IMR-90 (cell line): ENCODE measurements around the gene FOXR1. TPM values are rescaled to one million over a fixed set of nuclear protein-coding genes. Genes with fewer than 3 reads are reported as not detected.
A peak's percentile ranks its signal among the peaks of the same experiment; 100 is the strongest.

Experiments used
- ATAC-seq: fragments of 200-7000 bp; cut with Tn5 transposase; 2 replicates; pipeline ENCODE4 v1.9.1; 2020; ENCODE audit warnings: low read depth, mild to moderate bottlenecking, moderate library complexity
- BruUV-seq: library from RNA; stranded (reverse); fragments of 400-500 nt; replicated peaks from 2 replicates; lab custom pipeline; 2021; lab: Mats Ljungman, UMichigan
- CTCF ChIA-PET: fragments of 300-600 bp; formaldehyde crosslinking; extraction: SDS; loops from one replicate; lab custom pipeline; 2021; ENCODE audit warnings: antibody characterized with exemption; lab: Yijun Ruan, JAX
- POLR2A ChIA-PET: fragments of 300-600 bp; sonication (Branson Sonifier 250); formaldehyde crosslinking; loops from one replicate; lab custom pipeline; 2022; ENCODE audit warnings: antibody characterized with exemption; ENCODE audit not compliant: unreplicated experiment; lab: Charles Lee
- DNase-seq: peaks from one replicate; pipeline ENCODE4 v3.0.0; 2013
- H2AFZ ChIP-seq: replicated peaks from 2 replicates; pipeline ENCODE3; 2013; ENCODE audit warnings: low read length, mild to moderate bottlenecking; ENCODE audit not compliant: poor library complexity
- H2AK5ac ChIP-seq: 2 replicates; pipeline ENCODE4 v1.6.1; 2013; ENCODE audit warnings: low read depth, low read length, inconsistent platforms
- H2AK9ac ChIP-seq: replicated peaks from 2 replicates; pipeline ENCODE3; 2013; ENCODE audit warnings: mild to moderate bottlenecking, low read depth, low read length, moderate library complexity; ENCODE audit not compliant: poor library complexity
- H2BK120ac ChIP-seq: 2 replicates; pipeline ENCODE4 v1.6.1; 2013; ENCODE audit warnings: low read depth, low read length, inconsistent platforms
- H2BK15ac ChIP-seq: 3 replicates; pipeline ENCODE4 v1.6.1; 2013; ENCODE audit warnings: low read depth, low read length, inconsistent platforms
- H2BK20ac ChIP-seq: 2 replicates; pipeline ENCODE4 v1.6.1; 2013; ENCODE audit warnings: low read depth, mild to moderate bottlenecking, inconsistent platforms, low read length, moderate library complexity
- H2BK5ac ChIP-seq: 2 replicates; pipeline ENCODE4 v1.6.1; 2013; ENCODE audit warnings: mild to moderate bottlenecking, low read depth, low read length, inconsistent platforms; ENCODE audit not compliant: poor library complexity, severe bottlenecking
- H3K14ac ChIP-seq: replicated peaks from 2 replicates; pipeline ENCODE4 v1.6.1; 2013; ENCODE audit warnings: low read depth, low read length, inconsistent platforms
- H3K18ac ChIP-seq: 2 replicates; pipeline ENCODE4 v1.6.1; 2013; ENCODE audit warnings: low read depth, low read length, control low read depth
- H3K23ac ChIP-seq: 2 replicates; pipeline ENCODE4 v1.6.1; 2013; ENCODE audit warnings: low read depth, low read length, inconsistent platforms
- H3K27ac ChIP-seq: 2 replicates; pipeline ENCODE4 v1.5.1; 2013; ENCODE audit warnings: mild to moderate bottlenecking, control low read depth, low read length; ENCODE audit not compliant: insufficient read depth
- H3K27me3 ChIP-seq: 2 replicates; pipeline ENCODE4 v1.6.1; 2013; ENCODE audit warnings: low read length; ENCODE audit not compliant: control insufficient read depth, insufficient read depth
- H3K36me3 ChIP-seq: 2 replicates; pipeline ENCODE4 v1.6.1; 2013; ENCODE audit warnings: low read length, mixed read lengths; ENCODE audit not compliant: control insufficient read depth, insufficient read depth
- H3K4ac ChIP-seq: 2 replicates; pipeline ENCODE4 v1.6.1; 2013; ENCODE audit warnings: low read depth, low read length, inconsistent platforms
- H3K4me1 ChIP-seq: 2 replicates; pipeline ENCODE4 v1.6.1; 2013; ENCODE audit warnings: low read length, mixed read lengths; ENCODE audit not compliant: control insufficient read depth, insufficient read depth
- H3K4me2 ChIP-seq: 2 replicates; pipeline ENCODE4 v1.6.1; 2013; ENCODE audit warnings: low read depth, mild to moderate bottlenecking, control low read depth, low read length, moderate library complexity
- H3K4me3 ChIP-seq: 2 replicates; pipeline ENCODE4 v1.5.1; 2013; ENCODE audit warnings: low read depth, mild to moderate bottlenecking, control low read depth, low read length, moderate library complexity; ENCODE audit not compliant: insufficient read depth
- H3K56ac ChIP-seq: 2 replicates; pipeline ENCODE4 v1.6.1; 2013; ENCODE audit warnings: low read length, inconsistent platforms; ENCODE audit not compliant: insufficient read depth; ENCODE audit errors: extremely low read depth
- H3K79me1 ChIP-seq, 2 experiments: 2 replicates each; pipeline ENCODE4 v1.6.1; 2013; ENCODE audit warnings: low read length in 2 of 2, inconsistent platforms in 1 of 2, low read depth in 1 of 2
- H3K9ac ChIP-seq: 2 replicates; pipeline ENCODE4 v1.6.1; 2013; ENCODE audit warnings: low read depth, low read length, control low read depth
- H3K9me1 ChIP-seq: 2 replicates; pipeline ENCODE4 v1.6.1; 2013; ENCODE audit warnings: low read length, inconsistent platforms; ENCODE audit not compliant: insufficient read depth
- H3K9me3 ChIP-seq: 2 replicates; pipeline ENCODE4 v1.6.1; 2013; ENCODE audit warnings: low read length; ENCODE audit not compliant: control insufficient read depth, insufficient read depth
- H4K20me1 ChIP-seq: 2 replicates; pipeline ENCODE4 v1.6.1; 2013; ENCODE audit warnings: low read length, inconsistent platforms; ENCODE audit not compliant: insufficient read depth
- H4K5ac ChIP-seq: 2 replicates; pipeline ENCODE4 v1.6.1; 2013; ENCODE audit warnings: mild to moderate bottlenecking, low read depth, low read length, control low read depth
- H4K8ac ChIP-seq, 2 experiments: 2 replicates each; pipeline ENCODE4 v1.6.1; 2013; ENCODE audit warnings: low read depth in 2 of 2, low read length in 2 of 2, control low read depth in 1 of 2, inconsistent platforms in 1 of 2
- H4K91ac ChIP-seq: 2 replicates; pipeline ENCODE4 v1.6.1; 2013; ENCODE audit warnings: low read depth, low read length, inconsistent platforms; ENCODE audit not compliant: insufficient read depth
- CEBPB ChIP-seq: IDR thresholded peaks from 2 replicates; pipeline ENCODE4 v1.6.1; 2012; ENCODE audit warnings: low read depth, low read length, improper control_type of control experiment
- MAFK ChIP-seq: IDR thresholded peaks from 2 replicates; pipeline ENCODE4 v1.6.1; 2012; ENCODE audit warnings: low read depth, low read length, improper control_type of control experiment
- NFE2L2 ChIP-seq: fragments of 150-350 bp; IDR thresholded peaks from 2 replicates; pipeline ENCODE4 v1.6.1; 2016; ENCODE audit warnings: low read depth, mild to moderate bottlenecking, low read length
- POLR2A ChIP-seq: IDR thresholded peaks from 2 replicates; pipeline ENCODE4 v1.6.1; 2012; ENCODE audit warnings: mild to moderate bottlenecking, low read depth, low read length
- RFX5 ChIP-seq: IDR thresholded peaks from 2 replicates; pipeline ENCODE4 v1.8.0; 2012; ENCODE audit warnings: low read depth, mild to moderate bottlenecking, low read length, moderate library complexity
- USF2 ChIP-seq: fragments of 150-350 bp; IDR thresholded peaks from 2 replicates; pipeline ENCODE4 v1.6.1; 2017; ENCODE audit warnings: mild to moderate bottlenecking, antibody characterized with exemption, low read length, low read depth
- WGBS, 2 experiments: methylation state at CpG; one replicate each; pipeline versions ENCODE4 v1.1.5 to v1.1.7; 2013; ENCODE audit warnings: missing lambda C conversion rate in 2 of 2; ENCODE audit not compliant: insufficient read length in 1 of 2; ENCODE audit errors: extremely low coverage in 2 of 2; 5-methylcytosine and 5-hydroxymethylcytosine counted together
- dilution Hi-C: fragments of 300-500 bp; cut with HindIII; formaldehyde crosslinking; loops from one replicate; pipeline ENCODE4 v1.14.3; 2018; ENCODE audit warnings: low sequenced_read_pairs; ENCODE audit not compliant: unreplicated experiment
- in situ Hi-C: fragments of 300-500 bp; cut with MboI; formaldehyde crosslinking; loops from 3 replicates; pipeline ENCODE4 v1.14.3; 2019; ENCODE audit warnings: low sequenced_read_pairs, inconsistent platforms, mixed read lengths
- intact Hi-C: fragments of 100-400 bp; cut with micrococcal nuclease; formaldehyde crosslinking; loops from 2 replicates; pipeline ENCODE4 v1.10.0; 2022
- polyA plus RNA-seq, 3 experiments: library from polyadenylated mRNA; depleted of rRNA; stranded (reverse); fragments of >200 nt; gene quantifications; 2 replicates each; pipeline ENCODE4 v1.2.3, GENCODE V29; 2012; ENCODE audit warnings: low replicate concordance in 1 of 3
- total RNA-seq: library from RNA; depleted of rRNA; stranded (reverse); fragments of >200 nt; gene quantifications from 2 replicates; pipeline ENCODE4 v1.2.3, GENCODE V29; 2012

The FOXR1 gene
- total and polyA plus RNA-seq, 2 of the 4 experiments (the other 2 are of a cell fraction) = not detected

DNA sequence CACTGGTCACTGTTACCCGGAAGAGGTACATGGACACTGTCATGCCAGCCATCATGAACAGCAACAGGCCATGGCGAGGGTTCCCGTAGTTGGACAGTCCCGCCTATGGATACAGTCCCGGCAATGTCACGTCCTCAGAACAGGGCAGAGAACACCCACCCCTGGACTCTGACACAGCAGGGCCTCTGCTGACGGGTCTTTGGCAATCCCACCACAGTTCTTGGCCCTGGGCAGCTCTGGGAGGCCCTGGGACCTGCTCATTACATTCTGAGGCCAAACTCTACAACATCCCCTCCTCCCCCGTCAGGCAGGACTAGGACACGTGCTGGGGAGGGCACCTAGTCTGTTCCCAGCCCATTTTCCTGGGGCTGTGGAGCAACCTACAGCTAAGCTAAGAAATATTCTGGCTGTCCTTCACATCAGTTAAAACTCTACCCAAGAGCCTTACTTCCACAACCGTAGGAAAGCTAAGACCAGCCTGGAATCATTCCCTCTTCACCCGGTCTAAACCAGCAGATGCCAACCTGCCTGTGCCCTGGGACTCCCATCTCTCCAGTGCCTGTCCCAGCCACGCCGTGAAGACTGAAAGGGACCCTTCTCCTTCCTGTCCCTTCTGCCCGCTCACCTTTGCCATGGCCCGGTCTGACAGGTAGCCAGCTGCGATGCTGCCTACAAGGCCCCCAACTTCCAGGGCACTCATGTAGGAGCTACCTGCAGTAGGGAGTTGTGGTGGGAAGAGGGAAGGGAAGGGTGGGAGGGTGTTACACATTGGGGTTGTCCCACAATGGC is 54.6 kb downstream of the FOXR1 start:
- no peak overlapping the region for H4K5ac ChIP-seq
- H4K8ac ChIP-seq = no peak overlapping the region
- no peaks in the 10 kb centered on the region for H3K9me3 ChIP-seq
- ChIA-PET POLR2A (no interaction called here), CTCF (no interaction called here)
- H2AK9ac ChIP-seq = peak overlapping the region; percentile 5
- ATAC-seq (no peak), DNase-seq (no peak)
- H2AFZ ChIP-seq = no peak overlapping the region
- no TSS peak for BruUV-seq
- H3K36me3 ChIP-seq = peaks cover 25% of the 10 kb centered on the region
- intact Hi-C loops (no loop called here), in situ Hi-C loops (no loop called here), dilution Hi-C loops (no loop called here)
- no peaks in the 10 kb centered on the region; the same call in 1 of the 2 replicates for H4K20me1 ChIP-seq
- H3K56ac ChIP-seq = no peak overlapping the region
- peaks cover 13 to 48% of the 10 kb centered on the region in 2 experiments; a peak in 3 of 4 replicates for H3K79me1 ChIP-seq
- no peak for TF ChIP-seq RFX5
- no peak for TF ChIP-seq MAFK
- TF ChIP-seq USF2 = no peak
- TF ChIP-seq POLR2A = no peak
- TF ChIP-seq NFE2L2 = no peak
- no peak for TF ChIP-seq CEBPB
- H3K18ac ChIP-seq = no peak overlapping the region
- H3K14ac ChIP-seq = no peak overlapping the region
- H3K9ac ChIP-seq = no peak overlapping the region
- WGBS, 2 experiments = 86% methylated on average over 6 of the region's 16 CpGs; no CpG with 5 or more reads in 1 of the 2 experiments
- no peaks in the 10 kb centered on the region for H3K4me1 ChIP-seq
- no peak overlapping the region for H2AK5ac ChIP-seq
- no peak overlapping the region for H2BK120ac ChIP-seq
- H2BK20ac ChIP-seq = no peak overlapping the region
- no peak overlapping the region for H4K91ac ChIP-seq
- no peak overlapping the region for H3K4ac ChIP-seq
- no peak overlapping the region for H3K4me3 ChIP-seq
- H3K4me2 ChIP-seq = no peak overlapping the region
- no peaks in the 10 kb centered on the region for H3K27me3 ChIP-seq
- H3K9me1 ChIP-seq = no peaks in the 10 kb centered on the region; the same call in 1 of the 2 replicates
- no peak overlapping the region for H2BK5ac ChIP-seq
- no peak overlapping the region for H3K23ac ChIP-seq
- H2BK15ac ChIP-seq = no peak overlapping the region
- no peak overlapping the region for H3K27ac ChIP-seq
